ENCODE data around the gene TRIM16. TPM values are rescaled to one million over a fixed set of nuclear protein-coding genes. Genes with fewer than 3 reads are reported as not detected.

TRIM16 gene
- total RNA-seq, 3 donors from 2014 or later: 12.5 to 15.4 (median 13.3) TPM

Other genes starting within 250 kb of the TRIM16 start
- gene CDRT4, start 216.7 kb downstream of the TRIM16 start, total RNA-seq: 10 to 100 TPM in 1 of 3 donors, 1 to 10 TPM in 2; 3.8 to 17.4 (median 7.0) TPM
- gene TVP23C, start 120.8 kb downstream of the TRIM16 start, total RNA-seq: 10 to 100 TPM; 11.8 to 38.6 (median 37.4) TPM
- 1 to 10 TPM in 1 of 3 donors, under 1 TPM in 1, not detected in 1; 0.48 to 4.9 TPM for gene FBXW10B, start 64.6 kb downstream of the TRIM16 start, total RNA-seq
- 10 to 100 TPM; 22.9 to 27.5 (median 23.3) TPM for gene ZNF286A, start 15.4 kb upstream of the TRIM16 start, total RNA-seq
- under 1 TPM in 2 of 3 donors, not detected in 1; 0.33 to 0.44 TPM for gene TBC1D26, start 48.0 kb upstream of the TRIM16 start, total RNA-seq

Data from breast epithelium (tissue), 3 donors.